Pancreas (tissue), 10 donors: ENCODE results near the gene EIF4G3. TPM values are rescaled to one million over a fixed set of nuclear protein-coding genes. Genes with fewer than 3 reads are reported as not detected.

Experiments
- ATAC-seq, 4 donors: fragments of 200-7000 bp; cut with Tn5 transposase; one replicate each; pipeline versions ENCODE4 v1.8.0 to v1.9.1; 2020; ENCODE audit warnings: mild to moderate bottlenecking in 4 of 4, moderate library complexity in 4 of 4
- DNase-seq, 6 donors: peaks; one replicate each; pipeline ENCODE4 v3.0.0-alpha.2; 2020
- FAIRE-seq: peaks from 2 replicates; lab custom pipeline; 2012; peaks lifted over from hg19 to GRCh38; lab: Jason Lieb, UNC
- H3K27ac ChIP-seq, 4 donors: fragments of 200-600 bp; sonication (generic); 1 replicate in 3 of 4; 2 replicates in 1 of 4; pipeline versions ENCODE4 v1.5.0 to v1.8.0; 2020
- H3K27me3 ChIP-seq, 4 donors: fragments of 200-600 bp; one replicate each; pipeline ENCODE4 v1.8.0; 2021
- H3K36me3 ChIP-seq, 3 donors: fragments of 200-600 bp; sonication (generic) in 1 of 3; one replicate each; pipeline versions ENCODE4 v1.5.0 to v1.8.0; 2020 to 2021
- H3K4me1 ChIP-seq, 3 donors: fragments of 200-600 bp; one replicate each; pipeline ENCODE4 v1.8.0; 2021
- H3K4me3 ChIP-seq, 4 donors: fragments of 200-600 bp; sonication (generic) in 2 of 4; one replicate each; pipeline versions ENCODE4 v1.5.0 to v1.8.0; 2020 to 2021
- H3K9me3 ChIP-seq, 4 donors: fragments of 200-600 bp; one replicate each; pipeline ENCODE4 v1.8.0; 2021
- CTCF ChIP-seq, 4 donors: fragments of 200-600 bp; sonication (generic) in 3 of 4; IDR thresholded peaks; one replicate each; pipeline versions ENCODE4 v1.5.0 to v1.8.0; 2021; ENCODE audit warnings: antibody characterized with exemption in 4 of 4
- WGBS, 2 donors: extraction: QIAGEN DNeasy Blood & Tissue Kit; methylation state at CpG; one replicate each; pipeline ENCODE4 v1.1.7; 2013; 5-methylcytosine and 5-hydroxymethylcytosine counted together
- intact Hi-C, 3 donors: fragments of 100-400 bp; cut with DNase I; formaldehyde crosslinking; loops; one replicate each; pipeline versions ENCODE4 v1.11.1 to v1.14.2; 2022
- polyA plus RNA-seq, 2 donors: library from polyadenylated mRNA; stranded (reverse); fragments of 200-250 nt; gene quantifications; one replicate each; pipeline ENCODE4 v1.2.3, GENCODE V29; 2013
- total RNA-seq, 6 donors: library from RNA; stranded (reverse); fragmentation: NEBNext Ultra II Directional in 4 of 6; extraction: Animal tissue kit (Norgen Biotek cat#: 25700) in 4 of 6; gene quantifications; one replicate each; pipeline versions ENCODE4 v1.2.1 to v1.2.4, GENCODE V29; 2021 to 2023
- donor health status: healthy with polysubstance abuse.
- donor health status: DM: no; HTN: no; CAD: no; lungs with moderate emphysema.
- donor health status: DM: no; HTN: no; CAD: no.
- donor health status: control.
- donor health status: control.
- donor health status: Bipolar disorder and iron deficiency.
- donor health status: DM: yes; HTN: yes; CAD: no.
- donor health status: DM: no; HTN: no; CAD: no.
- donor health status: DM: no; HTN: no; CAD: no.
- donor health status: DM: yes; HTN: yes; CAD: no.

EIF4G3 gene
- total and polyA plus RNA-seq, 8 donors, result 9.6 to 22.7 (median 13.8) TPM

- no peaks in the 10 kb centered on the region for H3K36me3 ChIP-seq
- no peak overlapping the region for H3K4me3 ChIP-seq
- H3K9me3 ChIP-seq, result no peaks in the 10 kb centered on the region
- ATAC-seq (no peak), FAIRE-seq (no peak), DNase-seq (no peak)
- intact Hi-C loops, result no loop called here
- TF ChIP-seq CTCF (IDR thresholded peaks at IDR 0.05), result no peak
- H3K27ac ChIP-seq, result no peak overlapping the region
- no peaks in the 10 kb centered on the region for H3K4me1 ChIP-seq
- WGBS, 2 donors, result 92 to 95% methylated on average over 9 of the region's 9 CpGs
- H3K27me3 ChIP-seq, result no peaks in the 10 kb centered on the region
These were observed 226.7 kb downstream of the EIF4G3 start for GRCh38 chr1:20949871-20950590.

DNA sequence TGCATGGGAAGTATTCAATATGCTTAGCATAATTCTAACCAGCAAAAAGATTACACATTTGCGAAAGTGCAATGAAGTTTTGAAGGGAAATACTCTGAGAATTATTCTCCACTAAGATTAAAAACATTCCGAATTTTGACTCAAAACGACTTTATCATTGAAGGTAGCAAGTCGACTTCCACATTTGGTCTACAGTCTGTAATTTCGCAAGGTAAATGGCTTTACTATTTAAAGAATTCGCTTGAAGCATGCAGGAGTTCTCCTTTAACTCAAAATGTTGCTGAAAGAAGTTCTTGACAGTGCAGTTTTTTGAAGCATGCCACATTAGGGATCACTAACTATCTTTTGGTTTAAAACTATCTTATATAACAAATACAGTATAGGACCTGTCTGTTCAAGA, 228.6 kb downstream of the EIF4G3 start:
- Histone ChIP-seq H3K36me3 (no peaks in the 10 kb centered on the region), H3K4me3 (no peak overlapping the region), H3K27ac (no peak overlapping the region), H3K9me3 (no peaks in the 10 kb centered on the region), H3K4me1 (no peaks in the 10 kb centered on the region), H3K27me3 (no peaks in the 10 kb centered on the region)
- TF ChIP-seq CTCF (IDR thresholded peaks at IDR 0.05), result no peak
- 83 to 85% methylated on average over 6 of the region's 6 CpGs for WGBS, 2 donors
- ATAC-seq (no peak), DNase-seq (no peak), FAIRE-seq (no peak)
- intact Hi-C loops, result no loop called here

DNA sequence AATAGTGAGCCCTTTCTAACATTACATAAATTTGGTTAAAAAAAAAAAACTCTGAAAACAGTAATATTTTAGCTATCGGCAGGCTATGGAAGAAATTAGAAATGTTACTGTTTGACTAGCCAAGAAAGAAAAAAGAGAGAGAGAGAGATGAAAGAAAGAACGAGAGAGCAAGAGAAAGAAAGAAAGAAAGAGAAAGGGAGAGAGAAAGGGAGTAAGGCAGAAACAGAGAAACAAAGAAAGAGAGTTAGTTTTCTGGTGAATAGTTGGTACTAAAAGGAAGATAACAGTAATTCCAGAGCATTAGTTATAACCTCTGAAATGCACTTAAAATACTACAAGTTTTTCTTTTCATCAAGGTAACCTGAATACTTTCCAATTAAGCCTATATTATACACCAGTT, 229.3 kb downstream of the EIF4G3 start:
- intact Hi-C loops, result no loop called here
- TF ChIP-seq CTCF (IDR thresholded peaks at IDR 0.05), result no peak
- H3K27ac ChIP-seq, result no peak overlapping the region
- H3K36me3 ChIP-seq, result no peaks in the 10 kb centered on the region
- ATAC-seq, result no peak
- no peaks in the 10 kb centered on the region for H3K27me3 ChIP-seq
- no peak for FAIRE-seq
- 83% methylated on average over 2 of the region's 2 CpGs for WGBS, 2 donors
- no peaks in the 10 kb centered on the region for H3K4me1 ChIP-seq
- no peak for DNase-seq
- H3K4me3 ChIP-seq, result no peak overlapping the region
- H3K9me3 ChIP-seq, result no peaks in the 10 kb centered on the region

GRCh38 chr1:20936621-20937020, 240.1 kb downstream of the EIF4G3 start:
- no peak for DNase-seq
- Histone ChIP-seq H3K27ac (no peak overlapping the region), H3K9me3 (no peaks in the 10 kb centered on the region), H3K4me1 (no peaks in the 10 kb centered on the region), H3K4me3 (no peak overlapping the region), H3K27me3 (no peaks in the 10 kb centered on the region), H3K36me3 (peaks cover 0 to 8% (median 0%) of the 10 kb centered on the region in 3 donors)
- intact Hi-C loops, result no loop called here
- FAIRE-seq, result no peak
- ATAC-seq, result no peak
- no peak for TF ChIP-seq CTCF (IDR thresholded peaks at IDR 0.05)
- WGBS, 2 donors, result 93 to 95% methylated on average over 2 of the region's 2 CpGs

GRCh38 chr1:20936216-20936615, 240.5 kb downstream of the EIF4G3 start:
- H3K27me3 ChIP-seq, result no peaks in the 10 kb centered on the region
- no peak overlapping the region for H3K27ac ChIP-seq
- peaks cover 0 to 4% (median 0%) of the 10 kb centered on the region in 3 donors for H3K36me3 ChIP-seq
- 91 to 93% methylated on average over 2 of the region's 2 CpGs for WGBS, 2 donors
- FAIRE-seq, result no peak
- no peak overlapping the region for H3K4me3 ChIP-seq
- ATAC-seq, result no peak
- TF ChIP-seq CTCF (IDR thresholded peaks at IDR 0.05), result no peak
- H3K9me3 ChIP-seq, result no peaks in the 10 kb centered on the region
- no peaks in the 10 kb centered on the region for H3K4me1 ChIP-seq
- intact Hi-C loops, result no loop called here
- DNase-seq, result no peak
